Mucosa of descending colon (tissue), 3 donors: ENCODE measurements around the gene POLR3C. TPM values are rescaled to one million over a fixed set of nuclear protein-coding genes. Genes with fewer than 3 reads are reported as not detected.
"Not testable (repeated sequence)": the region's sequence is repeated elsewhere in the genome, so short reads cannot be mapped to it uniquely, and the experiment has no call there.

ENCODE experiments used
- ATAC-seq: fragments of 200-7000 bp; cut with Tn5 transposase; one replicate; pipeline ENCODE4 v1.9.1; 2020; ENCODE audit warnings: mild to moderate bottlenecking, moderate library complexity
- DNase-seq, 3 donors: peaks; one replicate each; pipeline ENCODE4 v3.0.0-alpha.2; 2020
- H3K36me3 ChIP-seq: fragments of 200-600 bp; one replicate; pipeline ENCODE4 v1.8.0; 2021; ENCODE audit warnings: low read depth, mild to moderate bottlenecking
- H3K4me1 ChIP-seq: fragments of 200-600 bp; one replicate; pipeline ENCODE4 v1.8.0; 2021; ENCODE audit warnings: low read depth, mild to moderate bottlenecking
- H3K4me3 ChIP-seq: fragments of 200-600 bp; one replicate; pipeline ENCODE4 v1.8.0; 2021; ENCODE audit warnings: mild to moderate bottlenecking
- H3K9me3 ChIP-seq: fragments of 200-600 bp; one replicate; pipeline ENCODE4 v1.8.0; 2021; ENCODE audit warnings: mild to moderate bottlenecking
- intact Hi-C, 2 donors: fragments of 100-400 bp; cut with DNase I in 1 of 2; cut with micrococcal nuclease in 1 of 2; formaldehyde crosslinking; loops; one replicate each; pipeline versions ENCODE4 v1.11.0 to v1.11.1; 2022; cut with DNase I, micrococcal nuclease
- total RNA-seq, 3 donors: library from RNA; stranded (reverse); fragmentation: NEBNext Ultra II Directional in 2 of 3; extraction: Animal tissue kit (Norgen Biotek cat#: 25700) in 2 of 3; gene quantifications; one replicate each; pipeline versions ENCODE4 v1.2.1 to v1.2.4, GENCODE V29; 2021 to 2023
- TF ChIP-seq, protein P1 (sequence below): fragments of 200-600 bp; IDR thresholded peaks from one replicate; pipeline ENCODE4 v1.8.0; 2022; ENCODE audit warnings: antibody characterized with exemption, mild to moderate bottlenecking
- donor health status: DM: no; HTN: no; CAD: no; lungs with moderate emphysema.
- donor health status: DM: no; HTN: no; CAD: no.
- donor health status: DM: no; HTN: yes; CAD: no.

POLR3C gene
- total RNA-seq, 3 donors from 2014 or later = 17.5 to 24.0 (median 23.0) TPM

DNA sequence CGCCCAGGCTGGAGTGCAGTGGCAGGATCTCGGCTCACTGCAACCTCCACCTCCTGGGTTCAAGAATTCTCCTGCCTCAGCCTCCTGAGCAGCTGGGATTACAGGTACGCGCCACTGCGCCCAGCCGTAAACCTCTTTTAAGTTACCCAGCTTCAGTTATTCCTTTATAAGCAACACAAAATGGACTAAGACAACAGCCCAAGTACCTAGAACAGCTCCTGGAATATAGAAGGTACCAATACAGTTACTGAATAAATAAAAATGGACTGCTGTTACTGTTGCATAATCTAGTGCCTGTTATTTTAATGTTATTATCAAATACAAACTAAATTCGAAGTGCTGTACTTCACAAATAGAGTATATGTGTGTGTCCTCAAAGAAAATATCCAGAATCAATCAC lies 17.2 kb upstream of the POLR3C start:
- TF ChIP-seq, protein P1, sequence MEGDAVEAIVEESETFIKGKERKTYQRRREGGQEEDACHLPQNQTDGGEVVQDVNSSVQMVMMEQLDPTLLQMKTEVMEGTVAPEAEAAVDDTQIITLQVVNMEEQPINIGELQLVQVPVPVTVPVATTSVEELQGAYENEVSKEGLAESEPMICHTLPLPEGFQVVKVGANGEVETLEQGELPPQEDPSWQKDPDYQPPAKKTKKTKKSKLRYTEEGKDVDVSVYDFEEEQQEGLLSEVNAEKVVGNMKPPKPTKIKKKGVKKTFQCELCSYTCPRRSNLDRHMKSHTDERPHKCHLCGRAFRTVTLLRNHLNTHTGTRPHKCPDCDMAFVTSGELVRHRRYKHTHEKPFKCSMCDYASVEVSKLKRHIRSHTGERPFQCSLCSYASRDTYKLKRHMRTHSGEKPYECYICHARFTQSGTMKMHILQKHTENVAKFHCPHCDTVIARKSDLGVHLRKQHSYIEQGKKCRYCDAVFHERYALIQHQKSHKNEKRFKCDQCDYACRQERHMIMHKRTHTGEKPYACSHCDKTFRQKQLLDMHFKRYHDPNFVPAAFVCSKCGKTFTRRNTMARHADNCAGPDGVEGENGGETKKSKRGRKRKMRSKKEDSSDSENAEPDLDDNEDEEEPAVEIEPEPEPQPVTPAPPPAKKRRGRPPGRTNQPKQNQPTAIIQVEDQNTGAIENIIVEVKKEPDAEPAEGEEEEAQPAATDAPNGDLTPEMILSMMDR = no peak
- no peaks in the 10 kb centered on the region for H3K4me1 ChIP-seq
- ATAC-seq = no peak
- no peak for DNase-seq
- H3K9me3 ChIP-seq = no peaks in the 10 kb centered on the region
- intact Hi-C loops = no loop called here
- H3K4me3 ChIP-seq = no peak overlapping the region
- no peaks in the 10 kb centered on the region for H3K36me3 ChIP-seq

DNA sequence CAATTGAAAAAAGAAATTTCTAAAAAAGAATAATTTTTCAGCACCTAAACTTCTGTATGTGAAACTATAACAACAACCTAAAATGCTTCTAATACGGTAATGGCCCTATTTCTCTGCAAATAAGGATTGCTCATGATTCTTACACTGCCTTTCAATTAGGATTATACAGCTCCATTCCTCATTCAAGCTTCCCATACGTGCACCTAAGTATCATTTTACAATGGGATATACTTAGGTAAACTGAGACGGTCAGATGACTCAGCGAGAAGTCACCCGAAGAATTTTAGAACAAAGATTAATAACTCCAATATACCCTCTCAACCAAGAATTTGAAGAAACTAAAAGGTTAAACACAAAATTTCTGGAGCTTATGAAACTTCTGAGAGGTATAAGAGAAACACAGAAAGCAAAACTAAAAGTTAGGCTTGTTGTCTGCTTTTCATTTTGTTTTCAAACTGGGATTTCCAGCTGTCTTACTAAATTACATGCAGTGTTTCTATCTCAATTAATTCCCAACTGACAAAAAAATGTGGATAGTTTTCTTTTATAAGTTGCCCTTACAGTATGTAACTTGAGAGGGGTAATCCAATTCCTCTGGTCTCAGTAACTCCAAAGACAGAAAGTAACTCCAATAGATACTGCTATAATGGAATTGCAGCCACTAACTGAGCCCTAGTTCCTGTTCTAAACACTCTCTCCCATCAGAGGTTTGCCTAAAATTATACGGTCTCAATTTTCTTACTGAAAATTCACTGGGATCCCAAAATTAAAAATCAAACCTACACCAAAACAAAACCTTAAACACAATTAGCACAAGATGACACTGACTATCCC lies 10.8 kb upstream of the POLR3C start:
- H3K4me3 ChIP-seq, intact Hi-C loops, H3K4me1 ChIP-seq, ATAC-seq, DNase-seq, H3K9me3 ChIP-seq, H3K36me3 ChIP-seq: not testable (repeated sequence)

DNA sequence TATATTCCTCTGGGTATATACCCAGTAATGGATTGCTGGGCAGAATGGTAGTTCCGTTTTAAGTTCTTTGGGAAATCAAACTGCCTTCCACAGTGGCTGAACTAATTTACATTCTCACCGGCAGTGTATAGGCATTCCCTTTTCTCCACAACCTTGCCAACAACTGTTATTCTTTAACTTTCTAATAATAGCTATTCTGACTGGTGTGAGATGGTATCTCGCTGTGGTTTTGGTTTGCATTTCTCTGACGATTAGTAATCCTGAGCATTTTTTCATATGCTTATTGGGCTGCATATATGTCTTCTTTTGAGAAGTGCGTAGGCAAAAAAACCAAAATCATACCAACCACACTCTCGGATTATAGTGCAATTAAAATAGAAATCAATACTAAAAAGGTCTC lies 5.9 kb upstream of the POLR3C start:
- H3K36me3 ChIP-seq, ATAC-seq, DNase-seq, H3K4me1 ChIP-seq, H3K4me3 ChIP-seq, H3K9me3 ChIP-seq, intact Hi-C loops: not testable (repeated sequence)

DNA sequence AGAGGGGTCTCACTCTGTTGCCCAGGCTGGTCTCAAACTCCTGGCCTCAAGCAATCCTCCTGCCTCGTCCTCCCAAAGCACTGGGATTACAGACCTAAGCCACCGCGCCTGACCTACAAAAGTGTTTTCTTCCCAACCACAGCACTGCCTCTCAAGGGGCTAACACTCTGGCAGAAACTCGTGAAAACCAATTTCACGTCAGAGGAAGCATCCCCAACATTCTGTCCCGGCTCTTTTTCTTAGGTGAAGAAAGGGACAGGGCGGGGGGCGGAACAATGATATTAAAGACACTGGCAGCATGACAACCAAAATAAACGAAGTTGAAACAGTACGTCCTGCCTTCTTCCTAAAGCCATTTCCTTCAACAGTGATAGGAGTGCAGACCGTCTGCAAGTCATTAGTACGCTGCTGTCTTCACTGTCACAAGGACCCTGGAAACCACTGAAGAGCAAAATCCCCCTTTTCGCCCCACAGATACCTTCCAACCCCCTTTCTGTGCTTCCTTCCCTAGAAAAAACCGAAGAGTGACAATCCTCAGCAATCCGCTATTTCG lies 1.1 kb upstream of the POLR3C start:
- ATAC-seq, H3K4me3 ChIP-seq, H3K9me3 ChIP-seq, DNase-seq, H3K4me1 ChIP-seq, intact Hi-C loops, H3K36me3 ChIP-seq: not testable (repeated sequence)

DNA sequence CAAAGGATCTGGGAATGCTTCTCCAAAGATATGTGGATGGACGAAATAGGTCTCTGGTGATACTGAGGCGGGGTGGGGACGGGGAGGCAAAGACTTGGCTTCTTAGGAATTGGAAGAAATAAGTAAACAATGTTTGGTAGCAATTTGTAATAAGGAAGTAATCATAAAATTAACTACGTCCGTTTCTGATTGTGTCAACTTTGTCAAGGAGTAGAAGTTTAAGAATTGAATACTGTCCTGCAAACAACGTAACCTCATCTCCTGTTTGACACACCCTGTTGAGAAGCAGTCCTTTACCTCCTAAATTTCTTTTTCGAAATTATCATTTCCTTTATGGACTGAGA lies 471 bp downstream of the POLR3C start:
- intact Hi-C loops = no loop called here
- TF ChIP-seq, protein P1 = no peak
- H3K4me3 ChIP-seq = peak overlapping the region; percentile 65
- no peak for DNase-seq
- H3K4me1 ChIP-seq = peaks cover 6% of the 10 kb centered on the region
- H3K36me3 ChIP-seq = peaks cover 5% of the 10 kb centered on the region
- H3K9me3 ChIP-seq = no peaks in the 10 kb centered on the region
- ATAC-seq = peak; percentile 1

DNA sequence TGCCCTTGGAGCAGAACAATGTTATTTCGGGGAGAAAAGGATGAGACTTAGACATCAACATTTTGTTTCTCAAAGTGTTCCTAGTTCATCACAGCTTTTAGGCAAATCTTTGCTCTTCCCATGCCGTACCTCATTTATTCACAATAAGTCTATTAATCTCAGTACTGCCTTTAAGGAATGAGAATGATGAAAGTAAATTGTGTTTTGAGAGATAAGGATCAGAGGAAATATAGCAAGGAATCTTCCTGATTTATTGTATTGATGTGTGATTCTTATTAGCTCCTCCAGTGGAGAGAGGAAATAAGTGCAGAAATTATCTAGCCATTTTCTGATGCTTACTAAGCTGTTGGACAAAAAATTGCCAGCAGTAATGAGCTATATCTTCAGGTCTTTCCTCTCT lies 2.0 kb downstream of the POLR3C start:
- ATAC-seq (no peak), DNase-seq (no peak)
- no peaks in the 10 kb centered on the region for H3K9me3 ChIP-seq
- peaks cover 6% of the 10 kb centered on the region for H3K4me1 ChIP-seq
- peaks cover 5% of the 10 kb centered on the region for H3K36me3 ChIP-seq
- H3K4me3 ChIP-seq = no peak overlapping the region
- TF ChIP-seq, protein P1 = no peak
- intact Hi-C loops = no loop called here

DNA sequence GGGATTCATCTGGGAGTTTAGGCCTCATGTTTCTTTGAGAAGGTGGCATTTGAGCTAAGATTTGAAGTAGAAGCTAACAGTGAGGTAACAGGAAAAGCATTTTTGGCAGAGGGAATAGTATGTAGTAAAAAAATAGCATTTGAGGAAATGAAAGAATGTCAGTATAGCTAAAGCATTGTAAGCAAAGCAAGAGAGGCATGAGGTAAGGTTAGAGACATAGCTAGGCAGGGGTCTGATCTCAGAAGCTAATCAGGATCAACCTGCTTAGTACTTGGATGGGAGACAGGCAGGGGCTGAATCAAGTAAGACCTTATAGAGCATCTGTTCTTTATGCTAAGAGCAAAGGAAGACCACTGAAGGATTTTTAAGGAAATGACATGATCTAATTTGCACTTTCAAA lies 4.0 kb downstream of the POLR3C start:
- DNase-seq (no peak), ATAC-seq (no peak)
- TF ChIP-seq, protein P1 = no peak
- Histone ChIP-seq H3K4me3 (no peak overlapping the region), H3K4me1 (peaks cover 6% of the 10 kb centered on the region), H3K9me3 (no peaks in the 10 kb centered on the region), H3K36me3 (peaks cover 5% of the 10 kb centered on the region)
- intact Hi-C loops = no loop called here
